Bronchial epithelial cell (primary cell): Measurements from ENCODE around the gene PAK3. TPM values are rescaled to one million over a fixed set of nuclear protein-coding genes. Genes with fewer than 3 reads are reported as not detected.

Experiments
- DNase-seq: peaks from one replicate; pipeline ENCODE4 v3.0.0-alpha.2; 2010; ENCODE audit warnings: low read depth
- FAIRE-seq: peaks from 2 replicates; lab custom pipeline; 2011; peaks lifted over from hg19 to GRCh38; lab: Jason Lieb, UNC
- H3K27me3 ChIP-seq: 2 replicates; pipeline ENCODE4 v1.5.1; 2011; ENCODE audit warnings: low read length; ENCODE audit not compliant: control insufficient read depth, insufficient read depth
- H3K36me3 ChIP-seq: 2 replicates; pipeline ENCODE4 v1.5.1; 2011; ENCODE audit warnings: low read length; ENCODE audit not compliant: control insufficient read depth, insufficient read depth
- H3K4me3 ChIP-seq: 2 replicates; pipeline ENCODE4 v1.5.1; 2011; ENCODE audit warnings: mild to moderate bottlenecking, low read depth, low read length, control low read depth
- total RNA-seq: library from RNA; depleted of rRNA; stranded (reverse); fragments of >200 nt; gene quantifications from 2 replicates; pipeline ENCODE4 v1.2.1, GENCODE V29; 2014
- TF ChIP-seq, protein P1 (sequence below): IDR thresholded peaks from 2 replicates; pipeline ENCODE4 v1.5.1; 2011; ENCODE audit warnings: mild to moderate bottlenecking, moderate library complexity, low read length, control low read depth, inconsistent platforms; ENCODE audit not compliant: insufficient read depth, severe bottlenecking

Gene PAK3
- total RNA-seq, 1 donor from 2014 or later, result under 0.01 TPM

DNA sequence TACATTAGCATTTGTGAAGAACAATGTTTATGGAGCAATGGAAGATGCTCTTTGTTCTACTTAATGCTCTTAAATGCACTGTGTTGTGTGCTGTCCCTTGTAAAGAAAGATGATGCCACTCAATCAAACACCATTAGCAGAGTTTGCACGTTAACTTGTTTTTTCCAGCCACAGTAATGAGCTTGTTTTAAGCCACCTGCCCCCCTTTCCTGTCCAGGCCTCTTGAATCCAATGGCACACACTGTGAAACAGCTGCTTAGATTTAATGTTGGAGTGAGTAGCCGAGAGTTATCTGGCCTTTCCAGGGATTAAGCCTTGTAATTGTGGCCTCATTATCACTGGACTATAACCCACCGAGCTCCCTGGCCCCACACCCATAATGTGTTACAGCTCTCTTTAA is 86.0 kb downstream of the PAK3 start:
- no peak for FAIRE-seq
- H3K4me3 ChIP-seq, result no peak overlapping the region
- TF ChIP-seq, protein P1, sequence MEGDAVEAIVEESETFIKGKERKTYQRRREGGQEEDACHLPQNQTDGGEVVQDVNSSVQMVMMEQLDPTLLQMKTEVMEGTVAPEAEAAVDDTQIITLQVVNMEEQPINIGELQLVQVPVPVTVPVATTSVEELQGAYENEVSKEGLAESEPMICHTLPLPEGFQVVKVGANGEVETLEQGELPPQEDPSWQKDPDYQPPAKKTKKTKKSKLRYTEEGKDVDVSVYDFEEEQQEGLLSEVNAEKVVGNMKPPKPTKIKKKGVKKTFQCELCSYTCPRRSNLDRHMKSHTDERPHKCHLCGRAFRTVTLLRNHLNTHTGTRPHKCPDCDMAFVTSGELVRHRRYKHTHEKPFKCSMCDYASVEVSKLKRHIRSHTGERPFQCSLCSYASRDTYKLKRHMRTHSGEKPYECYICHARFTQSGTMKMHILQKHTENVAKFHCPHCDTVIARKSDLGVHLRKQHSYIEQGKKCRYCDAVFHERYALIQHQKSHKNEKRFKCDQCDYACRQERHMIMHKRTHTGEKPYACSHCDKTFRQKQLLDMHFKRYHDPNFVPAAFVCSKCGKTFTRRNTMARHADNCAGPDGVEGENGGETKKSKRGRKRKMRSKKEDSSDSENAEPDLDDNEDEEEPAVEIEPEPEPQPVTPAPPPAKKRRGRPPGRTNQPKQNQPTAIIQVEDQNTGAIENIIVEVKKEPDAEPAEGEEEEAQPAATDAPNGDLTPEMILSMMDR, result no peak
- H3K27me3 ChIP-seq, result no peaks in the 10 kb centered on the region
- no peaks in the 10 kb centered on the region for H3K36me3 ChIP-seq
- no peak for DNase-seq

DNA sequence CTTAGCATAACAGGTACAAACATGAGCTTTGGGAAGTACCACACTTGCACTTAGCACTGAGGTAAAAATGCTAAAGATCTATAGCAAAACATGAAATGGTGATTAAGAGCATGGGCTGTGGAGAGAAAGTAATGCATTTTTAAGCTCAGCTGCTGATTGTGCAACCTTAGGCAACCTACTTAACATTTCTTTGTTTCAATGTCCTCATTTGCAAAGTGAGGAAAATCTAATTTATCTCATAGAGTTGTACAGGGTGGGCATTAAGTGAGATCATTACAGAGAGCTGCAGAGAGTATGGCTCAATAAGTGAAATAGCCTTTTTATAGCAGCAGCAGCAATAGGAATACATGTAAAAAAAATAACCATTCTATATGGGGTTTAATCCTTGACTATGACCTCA is 87.0 kb downstream of the PAK3 start:
- TF ChIP-seq, protein P1, result no peak
- no peak for FAIRE-seq

GRCh38 chrX:111191598-111191997 is 95.6 kb downstream of the PAK3 start:
- FAIRE-seq (no peak), DNase-seq (no peak)
- H3K27me3 ChIP-seq, result no peaks in the 10 kb centered on the region
- no peak overlapping the region for H3K4me3 ChIP-seq
- TF ChIP-seq, protein P1, result no peak
- no peaks in the 10 kb centered on the region for H3K36me3 ChIP-seq

More for the DNA sequence above, 87.0 kb downstream of the PAK3 start:
- Histone ChIP-seq H3K27me3 (no peaks in the 10 kb centered on the region), H3K36me3 (no peaks in the 10 kb centered on the region), H3K4me3 (no peak overlapping the region)
- DNase-seq, result peak; percentile 5

DNA sequence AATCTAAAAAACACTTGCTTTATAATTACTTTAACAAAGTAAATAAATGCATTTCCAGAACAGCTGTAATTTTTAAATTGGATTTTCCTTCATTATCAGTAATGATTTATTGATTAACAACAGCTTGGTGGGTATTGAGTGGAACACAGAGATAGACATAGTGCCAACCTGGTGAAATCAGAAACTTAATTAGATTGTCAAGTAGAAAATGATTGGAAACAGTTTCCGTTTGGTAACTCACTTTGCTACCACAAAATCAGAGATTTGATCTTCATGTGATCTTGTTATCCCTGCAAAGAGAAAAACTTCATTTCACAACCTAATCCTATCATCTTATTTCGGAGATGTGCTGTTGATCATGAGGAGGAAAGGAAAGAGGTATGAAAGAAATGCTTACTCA is 103.5 kb downstream of the PAK3 start:
- DNase-seq (no peak), FAIRE-seq (no peak)
- TF ChIP-seq, protein P1, result no peak
- no peak overlapping the region for H3K4me3 ChIP-seq
- H3K36me3 ChIP-seq, result no peaks in the 10 kb centered on the region
- no peaks in the 10 kb centered on the region for H3K27me3 ChIP-seq

DNA sequence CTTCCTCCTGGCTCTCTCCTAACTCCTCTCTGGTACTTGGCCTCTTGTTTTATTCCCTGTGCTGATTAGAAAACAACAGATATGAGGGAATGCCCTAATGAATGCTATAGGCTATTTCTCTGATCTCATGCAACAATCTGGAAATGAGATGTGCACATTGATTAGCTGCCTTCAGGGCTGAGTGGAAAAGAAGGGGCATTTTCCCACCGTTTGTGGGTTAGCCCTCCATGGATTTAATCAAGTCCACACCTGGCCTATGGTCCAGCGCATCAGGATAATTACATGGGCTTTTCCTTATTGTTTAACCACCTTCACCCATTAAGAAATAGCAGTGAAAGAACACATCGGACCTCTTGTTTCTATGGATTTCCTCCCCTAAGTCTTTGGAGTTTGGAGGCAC is 104.3 kb downstream of the PAK3 start:
- TF ChIP-seq, protein P1, result no peak
- no peak for DNase-seq
- H3K27me3 ChIP-seq, result no peaks in the 10 kb centered on the region
- H3K4me3 ChIP-seq, result no peak overlapping the region
- no peak for FAIRE-seq
- H3K36me3 ChIP-seq, result no peaks in the 10 kb centered on the region

GRCh38 chrX:111207851-111208250 is 111.9 kb downstream of the PAK3 start:
- TF ChIP-seq, protein P1, result no peak
- no peak for FAIRE-seq

More at GRCh38 chrX:111207851-111208250, 111.9 kb downstream of the PAK3 start:
- H3K36me3 ChIP-seq, result no peaks in the 10 kb centered on the region
- DNase-seq, result no peak
- no peaks in the 10 kb centered on the region for H3K27me3 ChIP-seq
- H3K4me3 ChIP-seq, result no peak overlapping the region
